Middle frontal gyrus (tissue), 1 donor: ENCODE measurements around the gene APBB2.

ENCODE experiments used
- DNase-seq: peaks from one replicate; pipeline ENCODE4 v3.0.0-alpha.2; 2015; ENCODE audit warnings: low spot score; ENCODE audit errors: extremely low spot score

APBB2 gene

GRCh38 chr4:41106694-41107419 lies 107.5 kb downstream of the APBB2 start:
- no peak for DNase-seq

GRCh38 chr4:41106081-41106480 lies 108.3 kb downstream of the APBB2 start:
- no peak for DNase-seq

- no peak for DNase-seq
Measured at GRCh38 chr4:41104155-41104554, 110.2 kb downstream of the APBB2 start.

- DNase-seq, result no peak
Measured at GRCh38 chr4:41103657-41104056, 110.7 kb downstream of the APBB2 start.

- no peak for DNase-seq
Measured at GRCh38 chr4:41102414-41103092, 111.8 kb downstream of the APBB2 start.

- DNase-seq, result no peak
Measured at GRCh38 chr4:41098093-41099048, 116.0 kb downstream of the APBB2 start.

- no peak for DNase-seq
Measured at GRCh38 chr4:41095973-41096372, 118.4 kb downstream of the APBB2 start.

- DNase-seq, result no peak
Measured at GRCh38 chr4:41095192-41095872, 119.0 kb downstream of the APBB2 start.

- DNase-seq, result no peak
Measured at GRCh38 chr4:41092128-41092527, 122.2 kb downstream of the APBB2 start.

GRCh38 chr4:41081847-41082246 lies 132.5 kb downstream of the APBB2 start:
- no peak for DNase-seq

- DNase-seq, result no peak
Measured at GRCh38 chr4:41080976-41081375, 133.4 kb downstream of the APBB2 start.

- DNase-seq, result no peak
Measured at GRCh38 chr4:41079881-41080560, 134.3 kb downstream of the APBB2 start.

GRCh38 chr4:41077628-41078027 lies 136.7 kb downstream of the APBB2 start:
- no peak for DNase-seq

- DNase-seq, result no peak
Measured at GRCh38 chr4:41076481-41076880, 137.9 kb downstream of the APBB2 start.

- no peak for DNase-seq
Measured at GRCh38 chr4:41074215-41074614, 140.1 kb downstream of the APBB2 start.

GRCh38 chr4:41072021-41072777 lies 142.1 kb downstream of the APBB2 start:
- DNase-seq, result no peak

- no peak for DNase-seq
Measured at GRCh38 chr4:41070516-41071281, 143.6 kb downstream of the APBB2 start.

GRCh38 chr4:41069838-41070237 lies 144.5 kb downstream of the APBB2 start:
- DNase-seq, result no peak

GRCh38 chr4:41069257-41069656 lies 145.1 kb downstream of the APBB2 start:
- no peak for DNase-seq
